ENCODE measurements around the gene CLEC2L. TPM values are rescaled to one million over a fixed set of nuclear protein-coding genes. Genes with fewer than 3 reads are reported as not detected.

CLEC2L gene
- total RNA-seq, 5 donors from 2014 or later (not counting 1 experiment from before 2014, with no cell fraction given): not detected

DNA sequence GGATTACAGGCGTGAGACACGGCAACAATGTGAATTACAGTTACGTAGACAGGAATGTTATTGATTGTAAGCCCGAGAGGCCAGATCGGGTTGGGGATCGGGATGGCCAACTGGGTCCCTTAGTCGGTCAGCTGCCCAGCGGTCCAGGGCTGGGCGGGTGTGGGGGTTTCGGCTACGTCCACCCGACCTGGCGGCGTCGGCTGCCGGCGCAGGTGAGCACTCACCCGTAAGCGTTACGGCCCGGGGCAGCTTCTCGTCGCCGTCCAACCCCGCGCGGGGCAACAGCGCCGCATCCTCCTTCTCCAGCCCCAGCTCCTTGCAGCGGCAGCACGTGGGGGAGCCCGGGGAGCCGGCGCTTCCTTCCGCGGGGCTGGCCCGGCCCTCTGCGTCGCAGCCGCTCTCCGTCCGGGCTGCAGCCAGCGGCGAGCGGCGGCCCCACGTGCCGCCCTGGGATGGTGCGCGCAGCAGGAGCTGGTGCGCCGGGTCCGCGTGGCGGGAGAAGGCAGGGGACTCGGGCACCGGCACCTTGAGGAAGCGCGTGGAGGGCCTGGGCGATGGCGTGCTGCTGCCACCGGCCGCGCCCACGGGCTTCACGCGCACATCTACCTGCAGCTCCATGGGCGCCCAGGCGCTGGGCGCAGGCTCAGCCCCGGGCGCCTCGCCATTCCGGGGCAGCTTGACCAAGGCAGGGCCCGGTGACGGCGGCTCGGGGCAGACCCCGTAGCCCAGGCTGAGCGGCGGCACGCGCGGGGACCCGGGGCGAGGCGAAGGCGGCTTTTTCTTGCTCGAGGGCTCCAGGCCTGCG, 40.6 kb upstream of the CLEC2L start:
- Mint-ChIP-seq H3K27me3 (peaks cover 18 to 46% of the 10 kb centered on the region in 2 donors), H3K9me3 (no peaks in the 10 kb centered on the region), H3K36me3 (no peaks in the 10 kb centered on the region), H3K4me3 (peak overlapping the region; percentile 63 to 69 (median 66)), H3K27ac (no peak overlapping the region), H3K4me1 (peaks cover 0 to 6% (median 2%) of the 10 kb centered on the region in 3 donors)
- Histone ChIP-seq H3K4me3 (ENCODE audit: control insufficient read depth in 1 of 2, extremely low read depth in 1 of 2, low read length in 1 of 2) (peak overlapping the region; percentile 24 to 67), H3K27ac (ENCODE audit: low read length) (no peak overlapping the region), H3K9me3 (no peaks in the 10 kb centered on the region), H3K36me3 (ENCODE audit: control insufficient read depth in 2 of 2, extremely low read depth in 1 of 2, insufficient read depth in 1 of 2, low read length in 1 of 2) (no peaks in the 10 kb centered on the region), H3K27me3 (replicated peaks in 1 of 2; ENCODE audit: control insufficient read depth in 2 of 2, extremely low read depth in 1 of 2, insufficient read depth in 2 of 2, low read length in 1 of 2) (peaks cover 0 to 52% of the 10 kb centered on the region in 2 experiments), H3K4me1 (ENCODE audit: control insufficient read depth in 1 of 2, extremely low read depth in 1 of 2, insufficient read depth in 2 of 2, low read length in 2 of 2) (peaks cover 0 to 12% of the 10 kb centered on the region in 2 experiments)
- POLR2A ChIA-PET: interaction anchor here in 1 of 2 donors (0.8 kb wide), 1 partner anchor 349 kb away, joined by 3 read pairs; no protein-coding TSS in a partner anchor
- DNase-seq (peak in 5 of 35 experiments; percentile 6 to 9 (median 7)), ATAC-seq (replicated peaks in 1 of 4) (peak; percentile 28 to 44 (median 44))
- CTCF ChIA-PET: no interaction called here
- 8% methylated on average over 90 of the region's 90 CpGs for WGBS (ENCODE audit: insufficient coverage)

DNA sequence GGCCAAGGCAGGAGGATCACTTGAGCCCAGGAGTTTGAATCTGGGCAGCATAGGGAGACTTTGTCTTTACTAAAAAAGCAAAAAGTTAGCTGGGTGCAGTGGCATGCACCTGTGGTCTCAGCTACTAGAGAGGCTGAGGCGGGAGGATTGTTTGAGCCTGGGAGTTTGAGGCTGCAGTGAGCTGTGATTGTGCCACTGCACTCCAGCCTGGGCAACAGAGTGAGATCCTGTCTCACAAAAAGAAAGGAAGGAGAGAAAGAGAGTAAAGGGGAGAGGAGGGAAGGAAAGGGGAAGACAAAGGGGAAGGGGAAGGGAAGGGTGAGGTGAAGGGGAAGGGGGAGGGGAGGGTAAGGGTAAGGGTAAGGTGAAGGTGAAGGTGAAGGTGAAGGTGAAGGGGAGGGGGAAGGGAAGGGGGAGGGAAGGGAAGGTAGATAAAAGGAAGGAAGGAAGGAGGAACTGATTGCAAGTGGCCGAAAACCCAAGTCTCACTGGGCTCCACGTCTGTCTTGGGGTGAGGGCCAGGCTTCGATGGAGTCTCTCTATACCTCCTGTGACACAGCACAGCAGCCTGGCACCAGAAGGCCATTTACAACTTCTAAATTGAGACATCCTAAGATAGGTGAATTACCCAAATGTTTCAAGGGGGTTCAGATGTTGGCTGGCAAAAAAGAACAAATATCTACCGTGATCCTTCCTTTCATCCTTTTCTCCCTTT, 36.0 kb upstream of the CLEC2L start:
- H3K4me3 ChIP-seq (ENCODE audit: control insufficient read depth in 1 of 2, extremely low read depth in 1 of 2, low read length in 1 of 2): no peak overlapping the region
- H3K4me3 Mint-ChIP-seq: no peak overlapping the region
- 73% methylated on average over 2 of the region's 5 CpGs for WGBS (ENCODE audit: insufficient coverage)
- no peak for DNase-seq
- H3K27ac Mint-ChIP-seq: no peak overlapping the region
- ChIA-PET POLR2A (no interaction called here), CTCF (no interaction called here)
- H3K27me3 Mint-ChIP-seq: peaks cover 16 to 22% of the 10 kb centered on the region in 2 donors
- ATAC-seq (replicated peaks in 1 of 4): no peak
- peaks cover 0 to 11% of the 10 kb centered on the region in 2 experiments for H3K4me1 ChIP-seq (ENCODE audit: control insufficient read depth in 1 of 2, extremely low read depth in 1 of 2, insufficient read depth in 2 of 2, low read length in 2 of 2)
- H3K9me3 ChIP-seq: no peaks in the 10 kb centered on the region
- H3K27me3 ChIP-seq (replicated peaks in 1 of 2; ENCODE audit: control insufficient read depth in 2 of 2, extremely low read depth in 1 of 2, insufficient read depth in 2 of 2, low read length in 1 of 2): peaks cover 0 to 35% of the 10 kb centered on the region in 2 experiments
- no peaks in the 10 kb centered on the region for H3K36me3 Mint-ChIP-seq
- H3K9me3 Mint-ChIP-seq: peaks cover 3 to 12% (median 5%) of the 10 kb centered on the region in 3 donors
- H3K4me1 Mint-ChIP-seq: peaks cover 0 to 3% (median 2%) of the 10 kb centered on the region in 3 donors
- no peaks in the 10 kb centered on the region for H3K36me3 ChIP-seq (ENCODE audit: control insufficient read depth in 2 of 2, extremely low read depth in 1 of 2, insufficient read depth in 1 of 2, low read length in 1 of 2)
- no peak overlapping the region for H3K27ac ChIP-seq (ENCODE audit: low read length)

DNA sequence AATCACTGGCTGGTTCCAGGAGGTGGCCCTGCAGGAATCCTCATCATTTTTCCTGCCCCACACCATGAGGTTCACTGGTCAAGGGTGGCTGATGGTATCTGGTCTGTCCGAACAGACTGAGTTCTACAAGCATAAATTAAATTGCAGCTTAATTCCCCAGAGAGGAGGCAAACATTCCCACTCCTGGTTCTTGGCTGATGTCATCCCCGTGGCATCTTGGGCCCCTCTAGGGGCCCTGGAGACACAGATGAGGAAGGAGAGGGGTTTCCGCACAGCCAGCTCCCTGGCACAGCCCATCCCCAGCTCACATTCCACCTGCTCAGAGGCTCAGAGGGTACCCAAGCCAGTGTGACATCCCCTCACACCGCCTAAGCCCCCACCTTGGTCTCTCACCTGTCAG, 34.7 kb upstream of the CLEC2L start:
- Mint-ChIP-seq H3K4me1 (peaks cover 0 to 2% (median 2%) of the 10 kb centered on the region in 3 donors), H3K36me3 (no peaks in the 10 kb centered on the region), H3K4me3 (no peak overlapping the region), H3K27ac (no peak overlapping the region), H3K27me3 (peaks cover 16 to 21% of the 10 kb centered on the region in 2 donors), H3K9me3 (peaks cover 5 to 18% (median 8%) of the 10 kb centered on the region in 3 donors)
- POLR2A ChIA-PET: interaction anchor here in 1 of 2 donors (0.5 to 0.6 kb wide), 2 partner anchors 989 to 1534 kb away, joined by 3 to 7 read pairs; no protein-coding TSS in a partner anchor
- Histone ChIP-seq H3K27ac (ENCODE audit: low read length) (no peak overlapping the region), H3K9me3 (no peaks in the 10 kb centered on the region), H3K4me3 (ENCODE audit: control insufficient read depth in 1 of 2, extremely low read depth in 1 of 2, low read length in 1 of 2) (no peak overlapping the region), H3K27me3 (replicated peaks in 1 of 2; ENCODE audit: control insufficient read depth in 2 of 2, extremely low read depth in 1 of 2, insufficient read depth in 2 of 2, low read length in 1 of 2) (peaks cover 0 to 25% of the 10 kb centered on the region in 2 experiments), H3K36me3 (ENCODE audit: control insufficient read depth in 2 of 2, extremely low read depth in 1 of 2, insufficient read depth in 1 of 2, low read length in 1 of 2) (no peaks in the 10 kb centered on the region), H3K4me1 (ENCODE audit: control insufficient read depth in 1 of 2, extremely low read depth in 1 of 2, insufficient read depth in 2 of 2, low read length in 2 of 2) (peaks cover 0 to 2% of the 10 kb centered on the region in 2 experiments)
- CTCF ChIA-PET: no interaction called here
- 67% methylated on average over 1 of the region's 4 CpGs for WGBS (ENCODE audit: insufficient coverage)
- DNase-seq (no peak), ATAC-seq (replicated peaks in 1 of 4) (no peak)

DNA sequence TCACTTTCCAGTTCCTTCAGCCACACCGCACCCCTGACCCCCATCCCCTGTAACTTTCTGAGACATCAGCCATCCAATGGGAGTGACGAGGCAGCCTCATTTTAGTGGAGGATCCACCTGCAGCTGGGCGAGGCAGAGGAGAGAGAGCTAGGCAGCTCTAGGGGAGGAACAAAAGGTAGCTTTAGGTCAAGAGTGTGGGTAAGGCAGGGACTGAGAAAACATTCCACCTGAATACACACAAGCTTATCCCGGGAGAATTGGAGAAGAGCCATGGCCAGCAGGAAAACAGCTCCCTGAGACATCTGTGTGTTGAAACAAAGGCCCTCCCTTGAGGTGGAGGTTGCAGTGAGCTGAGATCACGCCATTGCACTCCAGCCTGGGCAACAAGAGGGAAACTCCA, 33.4 kb upstream of the CLEC2L start:
- Histone ChIP-seq H3K4me1 (ENCODE audit: control insufficient read depth in 1 of 2, extremely low read depth in 1 of 2, insufficient read depth in 2 of 2, low read length in 2 of 2) (no peaks in the 10 kb centered on the region), H3K27me3 (replicated peaks in 1 of 2; ENCODE audit: control insufficient read depth in 2 of 2, extremely low read depth in 1 of 2, insufficient read depth in 2 of 2, low read length in 1 of 2) (peaks cover 0 to 19% of the 10 kb centered on the region in 2 experiments), H3K4me3 (ENCODE audit: control insufficient read depth in 1 of 2, extremely low read depth in 1 of 2, low read length in 1 of 2) (no peak overlapping the region), H3K27ac (ENCODE audit: low read length) (no peak overlapping the region), H3K36me3 (ENCODE audit: control insufficient read depth in 2 of 2, extremely low read depth in 1 of 2, insufficient read depth in 1 of 2, low read length in 1 of 2) (no peaks in the 10 kb centered on the region), H3K9me3 (no peaks in the 10 kb centered on the region)
- Mint-ChIP-seq H3K4me3 (no peak overlapping the region), H3K4me1 (peaks cover 0 to 3% (median 0%) of the 10 kb centered on the region in 3 donors), H3K27ac (no peak overlapping the region), H3K36me3 (no peaks in the 10 kb centered on the region), H3K27me3 (peaks cover 15 to 16% of the 10 kb centered on the region in 2 donors), H3K9me3 (peaks cover 5 to 18% (median 8%) of the 10 kb centered on the region in 3 donors)
- ATAC-seq (replicated peaks in 1 of 4) (no peak), DNase-seq (no peak)
- ChIA-PET POLR2A (no interaction called here), CTCF (interaction anchor here in 1 of 2 donors (0.7 kb wide), 1 partner anchor 16 kb away, joined by 3 read pairs; no protein-coding TSS in a partner anchor)
- WGBS (ENCODE audit: insufficient coverage): no CpG with 5 or more reads among the region's 5 CpGs

DNA sequence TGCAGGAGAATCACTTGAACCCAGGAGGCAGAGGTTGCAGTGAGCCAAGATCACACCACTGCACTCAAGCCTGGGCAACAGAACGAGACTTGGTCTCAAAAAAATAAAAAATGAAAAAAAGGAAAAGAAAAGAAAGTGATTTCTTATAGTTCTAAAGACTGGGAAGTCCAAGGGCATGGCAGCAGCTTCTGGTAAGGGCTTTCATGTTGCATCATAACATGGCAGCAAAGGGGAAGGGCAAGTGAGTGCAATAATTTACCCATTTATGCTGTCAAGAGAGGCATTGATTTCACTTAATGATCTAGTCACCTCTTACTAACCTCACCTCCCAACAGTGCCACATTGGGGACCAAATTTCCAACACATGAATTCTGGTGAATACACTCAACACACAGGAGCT, 31.2 kb upstream of the CLEC2L start:
- WGBS (ENCODE audit: insufficient coverage): no CpG with 5 or more reads among the region's 1 CpG
- DNase-seq (no peak), ATAC-seq (replicated peaks in 1 of 4) (no peak)
- Histone ChIP-seq H3K36me3 (ENCODE audit: control insufficient read depth in 2 of 2, extremely low read depth in 1 of 2, insufficient read depth in 1 of 2, low read length in 1 of 2) (no peaks in the 10 kb centered on the region), H3K4me3 (ENCODE audit: control insufficient read depth in 1 of 2, extremely low read depth in 1 of 2, low read length in 1 of 2) (no peak overlapping the region), H3K9me3 (no peaks in the 10 kb centered on the region), H3K27me3 (replicated peaks in 1 of 2; ENCODE audit: control insufficient read depth in 2 of 2, extremely low read depth in 1 of 2, insufficient read depth in 2 of 2, low read length in 1 of 2) (peaks cover 0 to 17% of the 10 kb centered on the region in 2 experiments), H3K4me1 (ENCODE audit: control insufficient read depth in 1 of 2, extremely low read depth in 1 of 2, insufficient read depth in 2 of 2, low read length in 2 of 2) (no peaks in the 10 kb centered on the region), H3K27ac (ENCODE audit: low read length) (no peak overlapping the region)
- POLR2A ChIA-PET: no interaction called here
- Mint-ChIP-seq H3K27me3 (peaks cover 1 to 5% of the 10 kb centered on the region in 2 donors), H3K9me3 (peaks cover 5 to 18% (median 8%) of the 10 kb centered on the region in 3 donors), H3K4me1 (peaks cover 0 to 7% (median 0%) of the 10 kb centered on the region in 3 donors), H3K4me3 (no peak overlapping the region), H3K36me3 (no peaks in the 10 kb centered on the region), H3K27ac (no peak overlapping the region)
- CTCF ChIA-PET: no interaction called here

DNA sequence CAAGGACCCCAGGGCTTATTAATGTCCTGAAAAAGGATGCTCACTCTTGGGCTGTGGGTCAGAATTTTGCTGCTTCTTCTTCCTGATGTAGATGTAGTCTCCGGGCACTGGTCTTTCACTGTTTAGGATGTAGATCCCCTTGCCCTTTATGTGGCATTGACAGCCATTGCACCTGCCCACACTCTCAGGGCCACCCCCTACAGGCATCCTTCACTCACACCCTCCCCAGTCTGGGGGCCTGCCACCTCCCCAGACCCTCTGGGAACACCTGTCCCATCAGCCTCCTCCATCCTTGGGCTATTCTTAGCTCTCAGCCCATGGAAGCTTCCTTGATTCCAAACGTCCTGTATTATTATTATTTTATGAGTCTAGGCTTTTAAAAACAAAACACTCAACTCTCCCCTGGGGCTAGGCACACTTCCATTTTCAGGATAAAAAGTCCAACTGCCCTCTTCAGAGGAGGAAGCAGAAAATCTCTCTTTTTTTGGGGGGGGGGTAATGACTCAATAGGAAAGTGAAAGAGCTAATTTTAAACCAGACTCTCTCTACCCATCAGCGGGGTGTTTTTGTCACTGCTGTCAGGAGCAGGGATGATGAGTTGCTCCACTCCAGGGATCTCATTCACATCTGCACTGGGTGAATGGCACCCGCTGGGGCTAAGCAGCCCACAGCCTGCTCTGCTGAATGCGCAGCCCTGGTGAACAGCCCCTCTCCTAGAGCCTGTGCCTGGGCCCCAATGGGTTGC, 28.5 kb upstream of the CLEC2L start:
- no peaks in the 10 kb centered on the region for H3K36me3 ChIP-seq (ENCODE audit: control insufficient read depth in 2 of 2, extremely low read depth in 1 of 2, insufficient read depth in 1 of 2, low read length in 1 of 2)
- H3K4me3 ChIP-seq (ENCODE audit: control insufficient read depth in 1 of 2, extremely low read depth in 1 of 2, low read length in 1 of 2): no peak overlapping the region
- WGBS (ENCODE audit: insufficient coverage): 52% methylated on average over 2 of the region's 5 CpGs
- DNase-seq (no peak), ATAC-seq (replicated peaks in 1 of 4) (no peak)
- POLR2A ChIA-PET: no interaction called here
- H3K4me3 Mint-ChIP-seq: no peak overlapping the region
- no peaks in the 10 kb centered on the region for H3K9me3 ChIP-seq
- peaks cover 0 to 4% of the 10 kb centered on the region in 2 experiments for H3K4me1 ChIP-seq (ENCODE audit: control insufficient read depth in 1 of 2, extremely low read depth in 1 of 2, insufficient read depth in 2 of 2, low read length in 2 of 2)
- H3K27me3 Mint-ChIP-seq: peaks cover 0 to 2% of the 10 kb centered on the region in 2 donors
- H3K36me3 Mint-ChIP-seq: no peaks in the 10 kb centered on the region
- H3K9me3 Mint-ChIP-seq: peaks cover 5 to 18% (median 8%) of the 10 kb centered on the region in 3 donors
- no peak overlapping the region for H3K27ac ChIP-seq (ENCODE audit: low read length)
- CTCF ChIA-PET: no interaction called here
- peaks cover 5 to 10% (median 6%) of the 10 kb centered on the region in 3 donors for H3K4me1 Mint-ChIP-seq
- peaks cover 0 to 14% of the 10 kb centered on the region in 2 experiments for H3K27me3 ChIP-seq (replicated peaks in 1 of 2; ENCODE audit: control insufficient read depth in 2 of 2, extremely low read depth in 1 of 2, insufficient read depth in 2 of 2, low read length in 1 of 2)
- H3K27ac Mint-ChIP-seq: no peak overlapping the region

All from T-cell (primary cell).